Activated CD4-positive, CD25-positive, alpha-beta regulatory T cell treated with anti-CD3 and anti-CD28 coated beads, Interleukin-2, amount 50 U/mL, for 72 hours (primary cell): Measurements from ENCODE around the gene ZIC2.

ENCODE experiments used
- DNase-seq: peaks from one replicate; pipeline ENCODE4 v3.0.0; 2021

The ZIC2 gene

DNA sequence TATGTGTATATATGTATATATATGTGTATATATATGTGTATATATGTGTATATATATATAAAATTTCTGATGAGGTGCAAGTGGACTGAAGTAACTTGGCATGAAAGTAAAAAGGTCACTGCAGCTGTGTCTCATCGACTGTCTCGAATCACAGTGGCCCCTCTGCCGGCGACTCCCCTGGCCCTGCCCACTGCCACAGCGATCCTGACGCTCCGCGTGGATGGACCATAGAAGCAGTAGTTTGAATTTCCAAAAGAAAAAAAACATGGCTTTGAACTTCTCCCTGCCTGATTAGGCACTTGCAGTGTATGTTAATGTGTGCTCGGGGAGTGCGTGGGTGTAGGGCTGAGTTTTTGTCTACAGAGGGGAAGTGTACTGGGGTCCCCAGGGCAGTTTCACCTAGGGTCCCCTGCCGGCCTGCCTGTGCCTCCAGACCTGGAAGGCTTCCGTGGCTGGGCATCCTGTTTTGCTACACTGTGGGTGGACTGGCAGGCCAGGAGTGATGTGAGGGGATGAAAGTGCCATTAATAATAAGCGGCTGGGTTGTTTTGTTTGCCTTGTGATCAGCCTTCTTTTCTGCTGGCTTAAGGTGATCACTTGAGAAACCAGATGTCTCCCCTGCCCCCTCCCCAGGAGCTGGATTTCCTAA lies 20.8 kb upstream of the ZIC2 start:
- DNase-seq, result no peak

- DNase-seq, result no peak
These were observed 19.9 kb upstream of the ZIC2 start for GRCh38 chr13:99961636-99962035.

DNA sequence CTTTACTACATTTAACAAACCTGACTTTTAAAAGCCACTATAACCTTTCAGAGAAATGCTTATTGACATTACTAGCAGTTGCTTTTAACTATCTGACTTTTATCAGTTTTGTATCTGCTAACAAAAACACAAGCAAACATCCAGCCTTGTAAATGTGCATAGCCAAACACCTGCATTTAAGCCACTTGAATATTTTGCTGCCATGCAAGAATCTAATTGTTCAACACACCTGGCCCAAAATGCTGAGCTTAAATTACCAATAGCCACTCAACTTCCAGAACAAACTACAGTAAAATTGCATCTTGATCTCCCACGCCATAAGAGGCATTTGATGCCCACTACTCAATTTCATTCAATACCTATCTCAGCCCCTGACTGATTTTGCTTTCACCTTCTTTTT lies 19.3 kb upstream of the ZIC2 start:
- DNase-seq, result no peak

- no peak for DNase-seq
These were observed 17.7 kb upstream of the ZIC2 start for GRCh38 chr13:99963816-99964339.

GRCh38 chr13:99965329-99966000 lies 16.1 kb upstream of the ZIC2 start:
- no peak for DNase-seq

DNA sequence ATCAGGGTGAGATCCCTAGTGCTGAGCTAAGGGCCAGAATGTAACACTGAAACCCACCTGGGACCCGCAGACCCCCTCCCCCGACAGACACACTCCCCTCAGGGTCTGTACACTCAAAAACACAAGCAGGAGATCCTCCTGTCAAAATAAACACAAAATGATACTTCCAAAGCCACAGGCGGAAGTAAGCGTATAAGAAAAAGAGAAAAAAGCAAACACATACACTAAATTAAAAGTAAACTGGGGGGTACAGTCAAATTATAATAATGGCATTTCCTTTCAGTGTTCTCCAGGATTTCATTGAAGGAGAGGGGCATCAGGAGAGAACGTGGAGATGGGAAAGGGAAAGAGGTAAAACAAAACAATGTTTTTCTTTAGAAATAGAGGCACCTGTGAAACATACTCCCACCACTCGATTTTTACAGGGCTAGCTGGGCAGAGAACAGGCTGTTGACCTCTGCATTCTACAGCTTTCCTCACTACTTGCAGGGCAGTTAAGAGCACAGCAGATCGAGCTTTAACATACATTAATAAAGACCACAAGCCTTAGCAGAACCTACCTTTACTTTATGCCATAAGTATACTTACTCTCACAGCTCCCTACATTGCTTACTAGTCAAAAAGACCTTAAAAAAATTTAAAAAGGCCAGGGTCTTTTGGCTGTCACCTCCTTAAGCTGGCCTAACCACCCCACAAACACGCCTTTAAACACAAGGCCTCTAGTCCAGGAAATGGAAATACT lies 15.3 kb upstream of the ZIC2 start:
- no peak for DNase-seq

DNA sequence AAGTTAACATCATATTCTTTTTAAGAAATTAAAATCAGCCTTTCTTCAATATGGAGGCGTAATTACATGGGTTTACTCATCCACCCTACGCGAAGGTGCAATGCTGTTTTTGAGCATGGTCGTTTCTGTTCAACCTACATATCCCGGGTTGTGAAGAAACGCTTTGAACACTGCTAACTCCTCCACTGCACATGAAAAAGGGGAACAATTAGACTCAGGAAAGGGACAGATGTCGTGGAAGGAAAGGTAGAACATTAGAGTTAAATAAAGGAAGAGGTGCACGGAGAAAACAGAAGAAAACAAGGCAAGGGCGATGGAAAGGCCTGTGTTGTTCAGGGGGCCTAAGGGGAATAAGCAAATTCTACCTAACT lies 14.1 kb upstream of the ZIC2 start:
- no peak for DNase-seq

DNA sequence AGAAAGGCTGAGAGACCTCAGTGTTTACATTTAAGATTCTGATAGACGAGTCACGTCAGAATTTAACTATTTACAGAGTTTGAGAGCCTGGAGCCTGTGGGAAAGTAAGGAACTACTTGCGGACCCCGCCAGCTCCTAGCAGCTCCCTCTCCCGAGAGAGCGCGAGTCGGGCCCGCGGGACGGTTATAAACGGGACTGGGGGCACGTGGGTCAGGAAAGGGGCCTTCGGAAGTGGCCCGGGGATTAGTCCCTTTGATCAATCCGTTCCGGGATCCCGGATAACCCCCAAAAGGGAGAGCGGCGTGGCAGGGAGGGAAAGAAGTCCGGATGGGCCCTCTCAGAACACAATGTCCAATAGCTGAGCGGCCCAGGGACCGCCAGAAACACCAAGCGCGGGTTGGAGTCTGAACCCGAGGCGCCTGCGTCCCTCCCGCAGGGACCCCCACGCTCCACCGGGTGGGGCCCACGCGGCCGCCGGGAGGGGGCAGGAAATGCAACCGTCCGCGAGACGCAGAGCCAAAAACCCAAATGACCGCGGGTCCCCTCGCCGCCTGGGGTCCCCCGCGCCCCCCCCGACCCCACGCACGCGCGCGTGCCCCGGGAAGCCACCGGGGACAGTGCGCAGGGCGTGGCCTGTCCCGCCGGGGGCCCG lies 13.6 kb upstream of the ZIC2 start:
- DNase-seq, result no peak

GRCh38 chr13:99968521-99969452 lies 12.8 kb upstream of the ZIC2 start:
- DNase-seq, result no peak

- DNase-seq, result no peak
These were observed 12.1 kb upstream of the ZIC2 start for GRCh38 chr13:99969453-99969918.

DNA sequence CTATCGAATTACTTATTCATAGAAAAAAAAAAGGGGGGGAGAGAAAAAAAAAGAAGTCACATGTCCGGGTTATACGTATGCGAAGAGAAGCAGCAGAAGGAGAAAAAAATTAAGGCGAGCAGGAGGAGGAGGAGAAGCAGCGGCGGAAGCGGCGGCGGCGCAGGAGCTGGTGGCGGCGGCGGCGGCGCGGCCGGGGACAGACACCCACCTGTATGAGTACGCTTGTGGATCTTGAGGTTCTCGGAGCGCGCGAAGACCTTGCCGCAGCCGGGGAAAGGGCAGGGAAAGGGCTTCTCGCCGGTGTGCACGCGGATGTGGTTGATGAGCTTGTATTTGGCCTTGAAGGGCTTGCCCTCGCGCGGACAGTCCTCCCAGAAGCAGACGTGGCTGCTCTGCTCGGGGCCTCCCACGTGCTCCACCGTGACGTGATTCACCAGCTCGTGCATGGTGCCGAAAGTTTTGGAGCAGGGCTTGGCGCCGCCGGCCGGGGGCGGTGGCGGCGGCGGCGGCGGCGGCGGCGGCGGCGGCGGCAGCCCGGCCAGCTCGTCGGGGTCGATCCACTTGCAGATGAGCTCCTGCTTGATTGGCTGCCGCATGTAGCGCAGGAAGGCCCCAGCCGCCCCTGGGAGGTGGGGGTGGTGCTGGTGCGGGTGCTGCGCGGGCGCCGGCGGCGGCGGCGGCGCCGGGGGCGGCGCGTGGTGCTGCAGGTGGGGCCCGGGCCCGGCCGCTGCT lies 11.5 kb upstream of the ZIC2 start:
- DNase-seq, result no peak

DNA sequence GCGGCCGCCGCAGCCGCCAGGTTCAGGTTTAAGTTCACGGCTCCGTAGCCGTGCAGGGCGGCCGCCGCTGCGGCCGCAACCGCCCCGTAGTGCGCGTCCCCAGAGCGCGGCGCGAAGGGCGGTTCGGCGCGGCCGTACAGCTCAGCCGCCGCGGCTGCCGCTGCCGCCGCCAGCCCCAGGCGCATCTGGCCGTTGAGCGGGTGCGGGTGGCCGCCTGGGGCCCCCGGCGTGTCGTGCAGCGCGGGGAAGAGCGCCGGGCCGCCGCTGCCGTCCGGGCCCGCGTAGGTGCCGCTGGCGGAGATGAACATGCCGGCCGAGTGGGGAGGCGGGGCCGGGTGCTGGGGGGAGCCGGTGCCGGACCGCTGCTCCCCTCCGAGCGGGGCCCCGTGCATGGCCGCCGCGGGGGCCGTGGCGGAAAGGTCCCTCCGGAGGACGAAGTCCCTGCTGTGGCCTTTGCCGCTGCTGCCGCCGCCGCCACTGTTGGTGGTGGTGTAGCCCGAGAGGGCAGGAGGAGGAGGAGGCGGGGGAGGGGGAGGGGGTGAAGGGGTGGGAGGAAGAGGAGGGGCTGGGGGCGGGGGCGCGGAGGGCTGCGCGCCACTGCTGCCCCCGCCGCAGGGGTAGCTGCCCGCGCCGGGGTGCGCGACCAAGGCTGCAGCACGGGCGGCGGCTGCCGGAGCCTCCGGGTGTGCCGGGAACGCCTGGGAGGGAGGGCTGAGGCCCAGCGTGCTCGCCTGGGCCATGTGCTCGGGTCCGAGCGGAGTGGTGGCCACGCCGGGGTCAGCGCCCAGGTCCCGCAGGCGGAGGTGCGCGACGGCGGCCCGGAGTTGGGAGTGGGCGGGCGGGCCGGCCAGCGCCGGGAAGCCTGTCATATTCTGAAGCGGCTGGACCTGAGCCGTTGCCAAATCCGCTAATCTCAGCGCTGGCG lies 10.7 kb upstream of the ZIC2 start:
- no peak for DNase-seq

GRCh38 chr13:99971576-99972189 lies 9.9 kb upstream of the ZIC2 start, which contains the start of gene ZIC5:
Gene ZIC5, minus strand, starts transcription at chr13:99971767. Its CDS starts 164 bp downstream, at chr13:99971603.
- no peak for DNase-seq

DNA sequence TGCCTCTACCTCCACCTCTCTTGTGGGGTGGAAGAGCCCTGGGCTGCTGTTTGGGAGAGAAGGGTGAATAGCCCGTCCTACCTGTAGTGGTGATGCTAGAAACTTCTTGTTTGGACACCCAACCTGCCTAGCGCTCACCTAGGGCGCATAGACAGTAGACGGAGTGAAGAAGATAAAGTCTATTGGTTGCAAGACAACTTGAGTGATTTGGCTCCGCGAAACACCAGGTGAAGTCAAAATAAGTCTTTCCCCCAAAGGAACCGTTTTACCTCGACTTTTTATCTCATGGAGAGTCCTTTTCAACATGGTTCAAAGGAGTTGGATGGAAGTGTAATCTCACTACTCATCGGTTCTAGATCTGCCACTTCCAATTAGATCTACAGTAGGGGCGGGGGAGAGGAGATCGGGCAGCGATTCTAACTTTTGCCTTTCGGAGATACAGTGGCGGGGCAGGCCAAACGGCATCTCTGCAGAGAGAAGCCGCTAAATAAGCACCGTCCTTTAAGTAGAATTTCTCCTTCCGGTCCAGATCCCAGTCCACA lies 9.3 kb upstream of the ZIC2 start:
- DNase-seq, result no peak

- DNase-seq, result no peak
These were observed 8.3 kb upstream of the ZIC2 start for GRCh38 chr13:99973163-99973807.

GRCh38 chr13:99973808-99974185 lies 7.8 kb upstream of the ZIC2 start:
- DNase-seq, result no peak

GRCh38 chr13:99974296-99974938 lies 7.2 kb upstream of the ZIC2 start:
- no peak for DNase-seq

DNA sequence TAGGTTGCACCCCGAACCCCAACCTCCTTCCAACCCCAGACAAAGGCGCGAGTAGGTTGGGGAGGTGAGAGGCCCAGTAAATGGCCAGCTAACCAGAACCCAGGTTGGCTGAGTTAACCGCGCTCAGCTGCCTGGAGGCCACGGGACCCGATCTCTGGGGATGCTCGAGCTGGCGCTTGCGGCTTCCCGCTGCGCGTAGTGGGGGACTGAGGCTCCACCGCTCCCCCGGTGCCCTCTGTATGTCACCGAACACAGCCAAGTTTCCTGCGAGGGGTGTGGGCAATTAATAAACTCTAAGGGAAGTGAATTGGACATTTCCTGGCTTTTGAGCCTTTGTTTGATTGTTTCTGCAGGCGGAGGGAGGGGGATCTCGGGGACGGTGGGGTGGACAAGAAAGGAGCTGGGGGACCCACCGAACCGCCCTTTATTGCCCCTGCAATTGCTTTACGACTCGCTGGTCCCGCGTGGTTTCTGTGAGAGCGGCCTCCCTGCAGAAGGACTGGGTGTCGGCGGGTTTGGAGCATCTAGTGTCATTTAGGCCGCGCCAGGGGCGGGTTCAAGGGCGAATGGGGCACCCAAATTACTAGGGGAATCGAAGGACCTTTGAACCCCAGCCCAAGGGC lies 6.5 kb upstream of the ZIC2 start:
- DNase-seq, result no peak
